ENCODE results near the gene CLK2.

DNA sequence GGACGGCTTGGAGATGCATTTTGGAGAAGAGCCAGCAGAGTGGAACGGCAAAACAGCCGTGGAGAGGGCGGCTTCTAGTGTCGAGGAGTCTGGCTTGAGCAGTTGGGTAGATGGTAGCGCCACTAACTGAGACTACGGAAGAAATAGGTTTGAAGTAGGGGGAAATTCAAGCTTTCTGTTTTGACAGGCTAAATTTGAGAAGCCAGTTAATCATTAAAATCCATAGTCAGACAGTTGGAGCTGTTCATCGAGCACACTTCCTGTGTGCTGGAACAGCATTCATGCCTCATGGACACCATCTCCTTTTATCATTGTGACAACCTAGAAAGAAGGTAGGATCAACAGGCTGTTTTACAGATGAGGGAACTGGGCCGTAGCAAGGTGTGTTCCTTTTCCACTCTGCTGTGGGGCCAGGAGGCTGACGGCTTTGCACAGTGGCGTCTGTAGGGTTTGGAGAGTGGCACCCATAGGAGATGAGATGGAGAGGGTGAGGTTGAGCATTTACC lies 31.3 kb upstream of the CLK2 start:
- TF ChIP-seq CTCF (IDR thresholded peaks at IDR 0.05 in 8 of 11, conservative IDR thresholded peaks at IDR 0.05 in 3 of 11) (no peak), POLR2AphosphoS5 (IDR thresholded peaks at IDR 0.05) (no peak), POLR2A (IDR thresholded peaks at IDR 0.05) (no peak)
